ENCODE data around the gene UNC13C.

DNA sequence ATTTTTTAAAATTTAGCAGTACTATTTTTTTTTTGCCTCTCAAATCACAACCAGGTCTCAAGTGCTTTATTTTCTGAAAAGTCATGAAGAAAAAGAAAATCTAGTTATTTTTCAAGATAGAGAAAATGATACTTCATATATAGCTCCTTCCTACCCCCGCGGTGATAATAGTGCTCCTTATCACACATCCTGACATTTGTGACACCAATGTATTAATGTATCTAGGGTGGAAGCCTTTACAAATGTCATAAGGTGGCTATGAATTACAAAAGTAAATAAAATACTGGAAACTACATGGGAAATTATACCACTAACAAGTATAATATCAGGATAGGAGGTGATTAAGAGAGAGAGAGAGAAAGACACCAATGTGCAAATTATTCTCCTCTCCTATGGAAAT lies 582.2 kb downstream of the UNC13C start:
- TF ChIP-seq, protein P1, sequence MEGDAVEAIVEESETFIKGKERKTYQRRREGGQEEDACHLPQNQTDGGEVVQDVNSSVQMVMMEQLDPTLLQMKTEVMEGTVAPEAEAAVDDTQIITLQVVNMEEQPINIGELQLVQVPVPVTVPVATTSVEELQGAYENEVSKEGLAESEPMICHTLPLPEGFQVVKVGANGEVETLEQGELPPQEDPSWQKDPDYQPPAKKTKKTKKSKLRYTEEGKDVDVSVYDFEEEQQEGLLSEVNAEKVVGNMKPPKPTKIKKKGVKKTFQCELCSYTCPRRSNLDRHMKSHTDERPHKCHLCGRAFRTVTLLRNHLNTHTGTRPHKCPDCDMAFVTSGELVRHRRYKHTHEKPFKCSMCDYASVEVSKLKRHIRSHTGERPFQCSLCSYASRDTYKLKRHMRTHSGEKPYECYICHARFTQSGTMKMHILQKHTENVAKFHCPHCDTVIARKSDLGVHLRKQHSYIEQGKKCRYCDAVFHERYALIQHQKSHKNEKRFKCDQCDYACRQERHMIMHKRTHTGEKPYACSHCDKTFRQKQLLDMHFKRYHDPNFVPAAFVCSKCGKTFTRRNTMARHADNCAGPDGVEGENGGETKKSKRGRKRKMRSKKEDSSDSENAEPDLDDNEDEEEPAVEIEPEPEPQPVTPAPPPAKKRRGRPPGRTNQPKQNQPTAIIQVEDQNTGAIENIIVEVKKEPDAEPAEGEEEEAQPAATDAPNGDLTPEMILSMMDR (IDR thresholded peaks at IDR 0.05; ENCODE audit: insufficient read depth, low read depth, low read length), result no peak
- no peak for TF ChIP-seq EZH2 (IDR thresholded peaks at IDR 0.05; ENCODE audit: insufficient read depth, low read length)

Measured in astrocyte (in vitro differentiated cells and primary cell).